Hematopoietic multipotent progenitor cell treated with erythropoietin and hydrocortisone succinate and interleukin-3 and kit ligand, for 17 days (in vitro differentiated cells): ENCODE results near the gene ZBTB16.

ENCODE experiments used
- DNase-seq: peaks from one replicate; pipeline ENCODE4 v3.0.0-alpha.2; 2015; ENCODE audit warnings: low spot score

Gene ZBTB16

DNA sequence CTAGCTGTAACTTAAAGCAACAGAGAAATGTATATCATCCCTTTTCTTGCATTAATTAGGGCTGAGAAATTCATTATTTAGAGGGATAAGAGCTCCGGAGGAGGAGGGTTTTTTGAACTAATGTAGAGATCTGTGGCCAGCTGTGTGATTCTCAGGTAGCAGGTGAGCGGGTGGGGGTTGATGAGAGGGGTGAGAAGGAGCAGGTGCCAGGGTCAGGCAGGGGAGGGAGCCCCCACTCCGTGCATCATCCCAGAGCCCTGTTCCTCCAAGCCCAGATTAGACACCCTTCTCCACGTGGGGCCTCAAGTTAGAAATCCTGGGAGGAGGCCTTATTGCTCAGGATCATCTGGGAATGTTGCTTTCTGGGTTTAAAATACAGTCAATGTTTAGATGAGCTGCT is 24.9 kb downstream of the ZBTB16 start:
- no peak for DNase-seq

DNA sequence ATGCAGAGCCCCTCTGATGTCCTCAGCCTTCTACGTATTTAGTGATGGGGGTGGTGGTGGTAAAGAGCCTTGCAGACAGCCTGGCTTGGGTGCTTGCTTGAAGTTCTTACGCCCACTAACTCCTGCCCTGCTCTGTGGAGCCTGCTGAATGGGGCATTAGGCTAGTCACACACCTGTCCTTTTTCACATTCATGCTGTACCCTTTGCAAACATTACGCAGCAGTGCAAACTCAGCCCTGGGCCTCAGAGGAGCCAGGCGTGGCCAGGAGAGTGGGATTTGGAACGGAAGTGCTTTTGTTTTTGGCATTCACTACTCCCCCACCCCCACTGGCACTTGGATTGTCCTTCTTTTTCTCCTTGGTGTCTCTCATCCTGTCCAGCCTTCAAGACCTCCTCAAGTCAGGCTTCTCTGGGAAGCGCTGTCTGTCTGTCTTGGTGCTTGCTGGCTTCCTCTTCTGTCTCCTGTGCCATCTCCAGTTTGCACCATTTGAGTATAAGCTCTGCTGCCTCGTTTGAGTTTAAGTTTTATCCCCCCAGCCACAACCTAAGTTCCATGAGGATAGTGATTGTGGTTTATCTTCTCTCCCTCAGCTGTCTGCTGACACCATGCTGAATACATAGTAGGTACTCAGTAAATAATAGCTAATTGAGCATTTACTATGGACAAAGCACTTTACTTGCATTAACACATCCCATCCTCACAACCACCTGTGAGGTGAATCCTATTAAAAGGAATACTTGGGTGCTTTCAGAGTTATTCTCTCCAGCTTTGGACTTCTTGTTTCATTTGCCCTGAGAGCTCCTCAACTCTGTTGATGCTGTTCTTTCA is 26.7 kb downstream of the ZBTB16 start:
- no peak for DNase-seq

- DNase-seq = no peak
Measured at GRCh38 chr11:114087025-114087424, 27.5 kb downstream of the ZBTB16 start.

GRCh38 chr11:114088216-114088615 is 28.7 kb downstream of the ZBTB16 start:
- no peak for DNase-seq

DNA sequence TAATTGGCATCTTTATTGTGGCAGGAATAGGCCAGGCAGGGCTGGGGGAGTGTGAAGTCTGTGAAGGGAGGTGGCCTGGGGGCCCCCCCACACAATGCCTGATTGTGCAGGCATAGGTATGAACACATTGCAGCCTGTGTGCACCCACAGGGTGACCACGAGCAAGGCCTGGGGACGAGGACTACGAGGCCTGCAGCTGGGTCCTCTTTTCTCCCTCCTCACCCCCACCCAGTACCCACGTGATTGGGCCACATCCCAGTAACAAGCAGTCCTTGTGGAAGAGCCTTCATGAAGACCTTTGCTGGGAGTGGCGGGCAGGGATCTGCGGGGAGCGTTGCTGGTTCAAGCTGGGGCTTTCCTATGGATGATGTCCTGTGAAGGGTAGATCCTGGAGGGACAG is 29.3 kb downstream of the ZBTB16 start:
- DNase-seq = no peak

- DNase-seq = no peak
Measured at GRCh38 chr11:114089748-114090147, 30.2 kb downstream of the ZBTB16 start.

DNA sequence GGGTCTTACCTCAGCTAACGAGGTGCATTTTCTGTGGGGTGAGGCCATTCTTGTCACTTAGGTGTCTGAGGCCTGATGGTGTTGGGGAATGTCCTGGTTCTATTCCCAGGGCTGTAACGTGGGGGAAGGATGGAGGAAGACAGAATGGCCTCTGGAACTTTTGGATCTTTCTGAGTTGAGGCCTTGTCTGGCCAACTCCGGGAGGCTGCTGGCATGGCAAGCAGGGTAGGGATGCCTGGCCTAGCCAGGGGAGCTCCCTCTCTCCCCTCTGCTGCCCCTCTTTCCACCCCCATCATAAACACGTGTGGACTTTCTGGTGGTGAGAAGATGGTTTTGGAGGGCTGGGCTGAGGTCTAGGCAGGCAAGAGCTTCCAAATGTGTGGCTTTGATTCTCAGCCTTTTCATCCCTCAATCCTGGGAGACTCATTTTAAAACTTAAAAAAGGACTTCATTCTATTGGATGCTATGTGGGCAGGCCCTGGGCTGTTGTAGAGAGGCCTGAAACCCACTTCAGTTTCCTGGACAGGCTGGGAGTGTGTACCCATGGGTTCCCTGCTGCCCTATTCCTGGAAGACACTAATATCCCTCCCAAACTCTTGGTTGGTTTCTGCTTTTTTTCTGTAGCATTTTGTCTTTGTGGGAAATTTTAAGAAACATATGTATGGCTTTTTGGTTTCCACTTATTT is 30.9 kb downstream of the ZBTB16 start:
- no peak for DNase-seq

DNA sequence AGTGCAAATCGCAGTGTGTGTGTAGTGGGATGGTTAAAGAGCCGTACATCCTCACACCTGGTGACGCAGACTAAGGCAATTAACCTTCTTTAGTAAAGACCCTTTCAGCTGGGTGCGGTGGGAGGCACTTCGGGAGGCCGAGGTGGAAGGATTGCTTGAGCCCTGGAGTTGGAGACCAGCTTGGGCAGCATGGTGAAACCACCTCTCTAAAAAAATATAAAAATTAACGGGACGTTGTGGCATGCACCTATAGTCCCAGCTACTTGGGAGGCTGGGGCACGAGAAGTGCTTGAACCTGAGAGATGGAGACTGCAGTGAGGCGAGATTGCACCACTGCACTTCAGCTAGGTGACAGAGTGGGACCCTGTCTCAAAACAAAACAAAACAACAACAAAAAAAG is 31.5 kb downstream of the ZBTB16 start:
- DNase-seq = no peak

DNA sequence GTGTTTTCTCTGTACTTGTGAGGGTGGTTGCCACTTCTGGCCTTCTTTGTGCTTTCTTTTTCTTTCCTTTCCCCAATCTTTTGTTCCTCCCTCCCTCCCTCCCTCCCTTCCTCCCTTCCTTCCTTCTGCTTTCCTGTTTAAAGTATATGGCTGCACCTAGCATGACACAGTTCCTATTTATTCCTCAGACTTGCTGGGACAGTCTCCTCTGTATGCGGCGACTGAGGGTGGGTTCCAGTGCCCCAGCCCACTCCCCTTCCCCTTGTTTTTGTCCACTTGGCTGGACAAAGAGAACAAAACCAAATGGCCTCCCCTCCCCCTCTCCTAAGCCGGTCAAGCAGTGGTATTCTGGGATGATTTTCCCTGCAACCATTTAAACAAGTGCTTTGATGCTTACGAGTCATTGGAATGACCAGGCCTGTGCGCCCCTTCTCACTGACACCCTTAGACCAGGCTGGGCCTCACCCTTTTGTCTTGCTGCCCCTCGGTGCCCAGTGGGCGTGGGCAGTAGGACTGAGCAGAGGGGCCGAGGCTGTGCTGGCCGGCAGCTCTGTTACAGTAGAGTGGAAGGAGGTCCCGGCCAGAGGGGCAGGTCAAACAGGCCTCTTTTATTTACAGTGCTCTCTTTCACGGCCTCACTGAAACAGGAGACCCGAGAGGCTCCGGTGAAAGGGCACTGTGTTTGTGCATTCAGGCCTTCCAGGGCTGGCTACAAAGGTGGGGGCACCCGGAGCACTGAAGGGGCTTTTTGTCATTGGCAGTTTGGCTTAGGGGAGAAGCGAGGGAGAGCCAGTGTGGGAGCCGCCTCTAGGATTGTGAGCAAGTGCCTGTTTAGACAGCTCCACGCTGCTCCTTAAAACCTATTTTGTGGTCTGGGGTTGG is 32.2 kb downstream of the ZBTB16 start:
- no peak for DNase-seq

DNA sequence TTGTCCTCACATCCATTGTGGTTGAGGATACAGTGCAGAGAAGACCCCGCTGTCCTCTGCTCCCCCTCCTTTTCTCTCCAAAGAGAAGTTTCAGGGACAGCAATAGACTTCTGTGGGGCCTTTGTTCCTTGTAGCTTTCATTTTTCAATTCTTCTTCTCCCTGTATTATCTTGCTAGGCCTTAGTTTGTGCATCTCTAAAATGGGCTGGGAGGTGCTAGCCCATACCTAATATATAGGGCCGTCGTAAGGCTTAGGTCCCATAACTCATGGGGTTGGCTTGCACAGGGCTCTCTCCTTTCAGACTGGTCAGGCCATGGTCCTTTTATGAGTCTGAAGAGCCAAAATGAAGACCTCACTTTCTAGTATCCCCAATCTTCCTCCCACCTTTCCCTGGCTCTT is 33.0 kb downstream of the ZBTB16 start:
- DNase-seq = no peak

DNA sequence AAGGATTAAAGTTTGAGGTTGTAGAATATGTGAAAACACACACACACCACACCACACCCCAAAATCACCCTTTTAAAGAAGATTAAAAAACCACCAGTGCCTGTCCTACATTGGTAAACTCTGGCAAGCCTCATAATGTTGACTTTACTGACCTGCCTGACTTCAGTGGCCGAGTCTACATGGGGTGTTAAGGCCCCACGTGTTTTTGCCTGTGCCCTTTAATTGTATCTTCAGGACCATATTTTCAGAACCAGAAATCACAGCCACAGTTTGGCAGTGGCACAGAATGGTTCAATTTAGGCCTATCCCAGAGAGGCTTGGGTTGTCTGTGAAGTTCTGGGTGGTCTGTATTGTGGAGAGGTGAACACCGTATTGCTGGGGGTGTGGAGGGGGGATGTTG is 33.4 kb downstream of the ZBTB16 start:
- no peak for DNase-seq

DNA sequence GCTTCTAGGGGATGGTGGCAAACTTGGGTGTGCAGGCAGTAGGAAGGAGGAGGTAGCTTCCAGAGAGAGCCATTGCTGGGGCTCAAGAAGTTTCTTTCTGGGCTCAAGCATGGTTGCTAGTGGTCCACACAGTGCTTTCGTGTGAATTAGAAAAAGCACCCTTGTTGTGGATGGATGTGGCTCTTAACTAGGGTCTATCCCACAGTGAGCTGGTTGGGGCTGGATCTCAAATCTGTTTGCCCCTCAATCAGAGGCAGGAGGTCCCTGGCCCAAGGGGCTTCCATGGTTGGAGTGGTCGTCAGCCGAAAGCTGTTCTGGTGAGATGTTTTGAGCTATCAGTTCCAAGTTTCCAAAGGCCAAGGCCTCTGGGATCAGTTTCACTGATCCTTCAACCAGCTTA is 35.0 kb downstream of the ZBTB16 start:
- DNase-seq = no peak

DNA sequence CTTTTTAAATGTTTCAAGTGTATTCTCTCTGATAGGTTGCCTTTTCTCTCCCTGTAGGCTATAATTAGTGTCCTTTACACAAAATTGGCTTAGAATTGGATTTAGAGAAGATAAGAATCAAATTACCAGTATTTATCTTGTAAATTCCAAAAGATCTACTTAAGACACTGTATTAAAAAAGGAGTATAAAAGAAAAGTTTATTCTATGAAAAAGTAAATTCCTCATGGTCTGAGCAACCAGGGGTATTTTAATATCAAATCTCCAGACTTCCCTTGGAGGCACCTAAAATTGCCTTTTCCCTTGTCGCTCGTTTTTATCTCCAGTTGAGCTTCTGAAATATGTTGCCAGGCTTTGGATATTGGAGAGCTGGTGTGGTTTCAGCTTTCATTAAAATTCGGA is 36.4 kb downstream of the ZBTB16 start:
- DNase-seq = no peak

DNA sequence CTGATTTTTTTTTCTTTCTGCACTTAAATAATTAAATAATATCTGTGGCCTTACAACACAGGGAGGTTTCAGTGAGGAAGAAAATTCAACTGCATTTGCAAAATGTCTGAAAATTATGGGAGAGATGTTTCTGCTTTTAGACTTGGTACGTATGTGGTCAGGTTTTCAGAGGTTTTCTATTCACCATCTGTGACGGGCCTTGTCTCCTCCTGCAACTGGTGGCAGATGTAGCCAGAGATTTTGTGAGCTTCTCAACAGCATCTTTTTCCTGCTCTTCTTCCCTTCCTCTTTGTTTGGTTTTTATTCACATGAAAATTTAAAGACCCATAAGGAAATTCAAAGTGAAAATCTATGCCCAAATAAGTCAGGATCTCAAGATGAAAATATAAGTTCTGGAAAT is 38.3 kb downstream of the ZBTB16 start:
- no peak for DNase-seq

DNA sequence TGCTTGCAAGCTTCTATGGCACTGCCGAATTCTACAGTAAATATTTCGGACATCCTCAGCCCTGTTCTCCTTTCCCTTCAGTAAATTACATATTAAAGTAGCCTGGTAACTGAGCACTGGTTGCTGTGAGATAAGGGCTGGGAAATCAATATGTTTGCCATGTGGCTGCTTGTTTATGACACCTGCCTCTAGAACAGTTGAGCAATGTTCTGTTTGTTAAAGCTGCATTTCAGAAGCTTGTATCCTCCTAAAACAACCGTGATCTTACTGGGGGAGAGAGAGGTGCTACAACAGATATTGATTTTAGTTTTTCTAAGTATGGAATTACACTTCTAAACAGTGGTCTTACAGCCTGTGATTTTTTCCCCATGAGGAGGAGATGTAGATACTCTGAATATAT is 39.4 kb downstream of the ZBTB16 start:
- no peak for DNase-seq

- DNase-seq = no peak
Measured at GRCh38 chr11:114099392-114100178, 40.1 kb downstream of the ZBTB16 start.

GRCh38 chr11:114102993-114103896 is 43.7 kb downstream of the ZBTB16 start:
- DNase-seq = no peak

- DNase-seq = no peak
Measured at GRCh38 chr11:114105611-114106010, 46.1 kb downstream of the ZBTB16 start.

- DNase-seq = no peak
Measured at GRCh38 chr11:114106047-114106446, 46.5 kb downstream of the ZBTB16 start.

- no peak for DNase-seq
Measured at GRCh38 chr11:114106986-114107385, 47.5 kb downstream of the ZBTB16 start.
